ENCODE data around the gene FAM131B.

The FAM131B gene

DNA sequence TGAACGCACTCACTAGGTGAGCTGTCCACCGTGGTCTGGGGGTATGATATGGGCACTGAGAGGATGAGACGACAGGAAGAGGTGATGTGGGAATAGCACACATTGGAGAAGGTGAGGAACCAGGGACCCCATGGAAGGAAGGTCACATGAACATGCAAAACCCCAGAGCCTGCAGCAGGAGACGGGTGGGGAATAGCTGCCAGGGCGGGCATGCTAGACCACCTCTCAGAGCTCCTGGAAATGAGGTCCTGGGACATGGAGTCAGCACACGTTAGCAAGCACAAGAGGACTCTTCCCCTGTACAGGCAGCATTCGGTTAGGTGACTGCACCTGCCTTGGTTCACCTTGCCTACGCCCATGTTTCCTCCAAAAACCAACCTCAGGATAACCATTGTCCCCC lies 8.1 kb downstream of the FAM131B start:
- Histone ChIP-seq H3K4me1 (ENCODE audit: control insufficient read depth in 1 of 2, insufficient read depth in 1 of 2, low read depth in 1 of 2, low read length in 1 of 2) (no peaks in the 10 kb centered on the region), H3K36me3 (no peaks in the 10 kb centered on the region), H3K4me3 (ENCODE audit: low read depth in 1 of 2, low read length in 1 of 2) (no peak overlapping the region), H3K9me3 (no peaks in the 10 kb centered on the region), H3K27me3 (peaks cover 18% of the 10 kb centered on the region), H3K27ac (no peak overlapping the region)
- TF ChIP-seq, protein P1, sequence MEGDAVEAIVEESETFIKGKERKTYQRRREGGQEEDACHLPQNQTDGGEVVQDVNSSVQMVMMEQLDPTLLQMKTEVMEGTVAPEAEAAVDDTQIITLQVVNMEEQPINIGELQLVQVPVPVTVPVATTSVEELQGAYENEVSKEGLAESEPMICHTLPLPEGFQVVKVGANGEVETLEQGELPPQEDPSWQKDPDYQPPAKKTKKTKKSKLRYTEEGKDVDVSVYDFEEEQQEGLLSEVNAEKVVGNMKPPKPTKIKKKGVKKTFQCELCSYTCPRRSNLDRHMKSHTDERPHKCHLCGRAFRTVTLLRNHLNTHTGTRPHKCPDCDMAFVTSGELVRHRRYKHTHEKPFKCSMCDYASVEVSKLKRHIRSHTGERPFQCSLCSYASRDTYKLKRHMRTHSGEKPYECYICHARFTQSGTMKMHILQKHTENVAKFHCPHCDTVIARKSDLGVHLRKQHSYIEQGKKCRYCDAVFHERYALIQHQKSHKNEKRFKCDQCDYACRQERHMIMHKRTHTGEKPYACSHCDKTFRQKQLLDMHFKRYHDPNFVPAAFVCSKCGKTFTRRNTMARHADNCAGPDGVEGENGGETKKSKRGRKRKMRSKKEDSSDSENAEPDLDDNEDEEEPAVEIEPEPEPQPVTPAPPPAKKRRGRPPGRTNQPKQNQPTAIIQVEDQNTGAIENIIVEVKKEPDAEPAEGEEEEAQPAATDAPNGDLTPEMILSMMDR (IDR thresholded peaks at IDR 0.05): no peak

DNA sequence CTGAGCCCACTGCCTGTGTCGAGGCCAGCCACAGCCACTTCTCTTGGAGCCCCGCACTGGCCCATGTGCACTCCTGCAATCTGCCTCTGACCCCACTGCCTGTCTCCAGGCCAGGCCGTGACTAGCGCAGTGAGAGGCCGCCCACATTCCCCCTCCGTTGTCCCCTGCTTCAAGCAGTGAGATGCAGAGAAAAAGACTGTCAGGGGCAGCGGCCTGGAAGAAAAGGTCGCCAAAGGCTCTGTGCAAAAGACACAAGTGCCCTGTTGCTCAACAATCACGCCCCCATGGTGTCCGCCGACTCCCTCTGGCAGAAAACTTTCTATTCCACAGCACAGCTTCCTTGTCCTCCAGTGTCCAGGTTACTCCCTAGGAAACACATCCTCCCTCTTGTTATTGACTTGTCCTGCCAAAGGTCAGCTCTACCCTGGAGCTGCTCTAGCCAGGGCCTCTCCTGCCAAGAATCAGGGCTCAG lies 9.9 kb downstream of the FAM131B start:
- Histone ChIP-seq H3K9me3 (no peaks in the 10 kb centered on the region), H3K27me3 (peaks cover under 1% of the 10 kb centered on the region), H3K4me3 (ENCODE audit: low read depth in 1 of 2, low read length in 1 of 2) (no peak overlapping the region), H3K27ac (no peak overlapping the region), H3K4me1 (ENCODE audit: control insufficient read depth in 1 of 2, insufficient read depth in 1 of 2, low read depth in 1 of 2, low read length in 1 of 2) (no peaks in the 10 kb centered on the region), H3K36me3 (no peaks in the 10 kb centered on the region)
- TF ChIP-seq, protein P1 (IDR thresholded peaks at IDR 0.05): no peak

DNA sequence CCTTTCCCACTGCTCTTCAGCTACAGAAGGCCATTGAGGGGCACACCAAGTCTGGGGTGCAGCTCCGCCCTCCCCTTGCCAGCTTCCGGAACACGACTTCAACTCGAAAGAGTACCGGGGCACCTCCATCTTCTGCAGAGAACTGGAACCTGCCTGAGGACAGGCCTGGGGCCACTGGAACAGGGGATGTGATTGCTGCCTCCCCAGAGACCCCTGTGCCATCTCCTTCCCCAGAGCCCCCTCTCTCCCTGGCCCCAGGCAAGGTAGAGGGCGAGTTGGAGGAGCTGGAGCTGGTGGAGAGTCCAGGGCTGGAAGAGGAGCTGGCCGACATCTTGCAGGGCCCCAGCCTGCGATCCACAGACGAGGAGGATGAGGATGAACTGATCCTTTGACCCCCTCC lies 10.9 kb downstream of the FAM131B start:
- H3K27ac ChIP-seq: no peak overlapping the region
- no peak overlapping the region for H3K4me3 ChIP-seq (ENCODE audit: low read depth in 1 of 2, low read length in 1 of 2)
- TF ChIP-seq, protein P1 (IDR thresholded peaks at IDR 0.05): no peak
- no peaks in the 10 kb centered on the region for H3K9me3 ChIP-seq
- H3K4me1 ChIP-seq (ENCODE audit: control insufficient read depth in 1 of 2, insufficient read depth in 1 of 2, low read depth in 1 of 2, low read length in 1 of 2): no peaks in the 10 kb centered on the region
- H3K36me3 ChIP-seq: no peaks in the 10 kb centered on the region
- no peaks in the 10 kb centered on the region for H3K27me3 ChIP-seq

DNA sequence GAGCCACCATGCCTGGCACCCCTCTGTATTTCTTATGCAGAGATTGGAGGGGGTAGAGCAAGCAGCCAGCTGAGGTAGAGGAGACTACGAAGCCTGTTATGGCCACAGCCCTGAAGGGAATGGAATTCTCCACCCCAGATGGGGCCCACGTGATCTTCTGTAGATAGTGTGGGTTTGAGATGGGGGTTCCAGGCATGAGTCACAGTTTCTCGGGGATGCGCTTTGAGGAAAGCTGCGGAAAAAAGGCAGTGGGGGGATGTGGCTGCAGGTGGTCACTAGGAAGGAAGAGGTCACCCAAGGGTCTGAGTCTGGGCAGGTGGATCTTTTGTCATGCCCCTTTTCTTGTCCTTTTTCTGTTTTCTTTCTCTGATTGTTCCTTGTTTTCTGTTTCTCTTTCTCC lies 11.5 kb downstream of the FAM131B start:
- TF ChIP-seq, protein P1 (IDR thresholded peaks at IDR 0.05): no peak
- Histone ChIP-seq H3K9me3 (no peaks in the 10 kb centered on the region), H3K4me3 (ENCODE audit: low read depth in 1 of 2, low read length in 1 of 2) (no peak overlapping the region), H3K36me3 (no peaks in the 10 kb centered on the region), H3K27ac (no peak overlapping the region), H3K4me1 (ENCODE audit: control insufficient read depth in 1 of 2, insufficient read depth in 1 of 2, low read depth in 1 of 2, low read length in 1 of 2) (peaks cover 0 to under 1% of the 10 kb centered on the region in 2 experiments), H3K27me3 (no peaks in the 10 kb centered on the region)

DNA sequence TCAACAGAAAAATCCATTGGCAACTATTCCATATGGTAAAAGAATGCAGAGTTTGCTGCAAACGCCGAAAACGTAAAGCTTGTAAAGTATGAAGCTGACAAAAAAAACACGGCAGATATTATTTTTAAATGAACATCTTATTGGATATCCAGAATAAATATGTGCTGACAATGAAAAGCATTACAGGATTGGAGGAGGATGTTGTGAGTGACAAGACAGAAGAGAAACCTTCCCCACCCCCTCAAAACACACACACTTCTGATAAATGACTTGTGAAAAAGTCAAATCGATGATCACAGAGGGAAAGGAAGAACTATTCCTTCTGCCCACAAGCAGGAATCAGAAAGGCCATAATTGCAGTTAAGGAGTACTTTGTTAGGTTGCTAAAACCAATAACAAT lies 14.6 kb downstream of the FAM131B start:
- peaks cover 9 to 12% of the 10 kb centered on the region in 2 experiments for H3K4me1 ChIP-seq (ENCODE audit: control insufficient read depth in 1 of 2, insufficient read depth in 1 of 2, low read depth in 1 of 2, low read length in 1 of 2)
- no peaks in the 10 kb centered on the region for H3K9me3 ChIP-seq
- H3K27ac ChIP-seq: no peak overlapping the region
- peaks cover 3% of the 10 kb centered on the region for H3K27me3 ChIP-seq
- H3K4me3 ChIP-seq (ENCODE audit: low read depth in 1 of 2, low read length in 1 of 2): no peak overlapping the region
- TF ChIP-seq, protein P1 (IDR thresholded peaks at IDR 0.05): no peak
- H3K36me3 ChIP-seq: no peaks in the 10 kb centered on the region

DNA sequence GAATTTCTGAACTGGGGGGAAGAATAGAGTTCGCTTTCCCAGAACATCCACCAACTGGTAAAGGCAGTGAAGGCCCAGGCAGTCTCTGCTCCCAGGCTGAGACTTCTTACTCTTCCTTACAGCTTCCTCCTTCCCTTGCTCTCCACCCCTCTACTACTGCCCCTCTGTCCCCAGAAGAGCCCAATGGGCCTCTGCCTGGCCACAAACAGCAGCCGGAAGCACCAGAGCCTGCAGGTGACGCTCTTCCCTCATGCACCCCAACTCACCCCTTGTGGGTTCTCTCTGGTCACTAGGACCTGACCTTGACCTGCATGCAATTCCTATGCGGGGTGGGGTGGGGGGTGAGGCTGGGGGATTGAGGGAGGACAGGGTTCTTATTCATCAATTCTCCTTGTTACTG lies 16.5 kb downstream of the FAM131B start:
- Histone ChIP-seq H3K9me3 (no peaks in the 10 kb centered on the region), H3K27me3 (peaks cover 3% of the 10 kb centered on the region), H3K4me1 (ENCODE audit: control insufficient read depth in 1 of 2, insufficient read depth in 1 of 2, low read depth in 1 of 2, low read length in 1 of 2) (peaks cover 9 to 12% of the 10 kb centered on the region in 2 experiments), H3K4me3 (ENCODE audit: low read depth in 1 of 2, low read length in 1 of 2) (peak overlapping the region in 1 of 2 experiments; percentile 57), H3K27ac (peak overlapping the region; percentile 23), H3K36me3 (no peaks in the 10 kb centered on the region)
- TF ChIP-seq, protein P1 (IDR thresholded peaks at IDR 0.05): peak; percentile 44
